Esophagus muscularis mucosa (tissue), 4 donors: ENCODE data around the gene TCAP. TPM values are rescaled to one million over a fixed set of nuclear protein-coding genes. Genes with fewer than 3 reads are reported as not detected.

Experiments used
- DNase-seq: peaks from one replicate; pipeline ENCODE4 v3.0.0-alpha.2; 2017; ENCODE audit errors: extremely low spot score
- H3K27ac ChIP-seq, 4 donors: fragments of 200-600 bp; sonication (generic); replicated peaks in 1 of 4; 1 replicate in 3 of 4; 2 replicates in 1 of 4; pipeline ENCODE4 v1.5.1; 2016 to 2019; ENCODE audit warnings: mild to moderate bottlenecking in 1 of 4
- H3K27me3 ChIP-seq, 4 donors: fragments of 200-600 bp; sonication (generic); one replicate each; pipeline versions ENCODE4 v1.5.1 to v1.6.0; 2016 to 2019
- H3K36me3 ChIP-seq, 4 donors: fragments of 200-600 bp; sonication (generic); one replicate each; pipeline ENCODE4 v1.5.1; 2016 to 2019
- H3K4me1 ChIP-seq, 4 donors: fragments of 200-600 bp; sonication (generic); one replicate each; pipeline ENCODE4 v1.5.1; 2016 to 2019
- H3K4me3 ChIP-seq, 4 donors: fragments of 200-600 bp; sonication (generic); 1 replicate in 2 of 4; 2 replicates in 2 of 4; pipeline ENCODE4 v1.5.1; 2016 to 2019; ENCODE audit warnings: mild to moderate bottlenecking in 4 of 4, moderate library complexity in 1 of 4
- H3K9me3 ChIP-seq, 4 donors: fragments of 200-600 bp; sonication (generic); 1 replicate in 3 of 4; 2 replicates in 1 of 4; pipeline ENCODE4 v1.5.1; 2016 to 2019
- CTCF ChIP-seq, 3 experiments: fragments of 200-600 bp in 2 of 3; fragments of 450-650 bp in 1 of 3; sonication (generic) in 2 of 3; IDR thresholded peaks; one replicate each; pipeline ENCODE4 v1.5.1; 2017 to 2019; ENCODE audit warnings: antibody characterized with exemption in 3 of 3, mild to moderate bottlenecking in 2 of 3, moderate library complexity in 1 of 3
- EP300 ChIP-seq: sonication (generic); formaldehyde crosslinking; IDR thresholded peaks from one replicate; pipeline ENCODE4 v1.6.1; 2017; ENCODE audit warnings: antibody characterized with exemption
- POLR2A ChIP-seq: fragments of 450-650 bp; IDR thresholded peaks from one replicate; pipeline ENCODE4 v1.6.1; 2017; ENCODE audit warnings: antibody characterized with exemption, moderate library complexity, mild to moderate bottlenecking, low read depth
- POLR2AphosphoS5 ChIP-seq, 2 donors: sonication (generic); formaldehyde crosslinking; IDR thresholded peaks; one replicate each; pipeline ENCODE4 v1.6.1; 2017; ENCODE audit warnings: antibody characterized with exemption in 2 of 2
- WGBS: methylation state at CpG from one replicate; pipeline ENCODE4 v1.1.5; 2018; 5-methylcytosine and 5-hydroxymethylcytosine counted together
- intact Hi-C: fragments of 100-400 bp; cut with DNase I; formaldehyde crosslinking; loops from one replicate; pipeline ENCODE4 v1.15.1; 2023
- total RNA-seq, 4 donors: library from RNA; depleted of rRNA; stranded (reverse); fragments of >200 nt; gene quantifications; one replicate each; pipeline versions ENCODE4 v1.1.0 to v1.2.1, GENCODE V29; 2016

TCAP gene
- total RNA-seq, 4 donors from 2014 or later, result 0.99 to 2.1 (median 1.3) TPM

- Histone ChIP-seq H3K9me3 (no peaks in the 10 kb centered on the region), H3K36me3 (no peaks in the 10 kb centered on the region), H3K27me3 (peaks cover 0 to 49% (median 2%) of the 10 kb centered on the region in 4 donors), H3K4me3 (peak overlapping the region; percentile 60 to 83 (median 67)), H3K27ac (peak overlapping the region; percentile 60 to 72 (median 65)), H3K4me1 (peaks cover 0 to 35% (median 28%) of the 10 kb centered on the region in 4 donors)
- TF ChIP-seq POLR2A (no peak), CTCF (IDR thresholded peaks at IDR 0.05) (no peak), POLR2AphosphoS5 (IDR thresholded peaks at IDR 0.05) (no peak), EP300 (no peak)
- DNase-seq, result no peak
- intact Hi-C loops, result no loop called here
- WGBS, result 5% methylated on average over 17 of the region's 33 CpGs
These were observed 46.8 kb upstream of the TCAP start for GRCh38 chr17:39618246-39618913.

- DNase-seq, result no peak
- Histone ChIP-seq H3K36me3 (no peaks in the 10 kb centered on the region), H3K9me3 (no peaks in the 10 kb centered on the region), H3K27ac (peak overlapping the region in 1 of 4 donors; percentile 63), H3K4me1 (peaks cover 0 to 40% (median 31%) of the 10 kb centered on the region in 4 donors), H3K27me3 (peaks cover 0 to 47% (median 2%) of the 10 kb centered on the region in 4 donors), H3K4me3 (peak overlapping the region in 2 of 4 donors; percentile 64 to 70)
- WGBS, result 71% methylated on average over 11 of the region's 13 CpGs
- intact Hi-C loops, result no loop called here
- no peak for TF ChIP-seq POLR2A
- TF ChIP-seq EP300, result no peak
- TF ChIP-seq POLR2AphosphoS5 (IDR thresholded peaks at IDR 0.05), result no peak
- TF ChIP-seq CTCF (IDR thresholded peaks at IDR 0.05), result no peak
These were observed 46.0 kb upstream of the TCAP start for GRCh38 chr17:39618956-39619785.

GRCh38 chr17:39619786-39620101 is 45.4 kb upstream of the TCAP start:
- H3K27ac ChIP-seq, result no peak overlapping the region
- DNase-seq, result no peak

More at GRCh38 chr17:39619786-39620101, 45.4 kb upstream of the TCAP start:
- H3K36me3 ChIP-seq, result no peaks in the 10 kb centered on the region
- whole genome bisulfite sequencing, result 56% methylated on average over 1 of the region's 1 CpG
- intact Hi-C loops, result loop anchor here (5.0 kb wide), 1 partner anchor 108 kb away; no protein-coding TSS in a partner anchor
- peaks cover 0 to 40% (median 31%) of the 10 kb centered on the region in 4 donors for H3K4me1 ChIP-seq
- H3K27me3 ChIP-seq, result peaks cover 0 to 47% (median 2%) of the 10 kb centered on the region in 4 donors
- no peaks in the 10 kb centered on the region for H3K9me3 ChIP-seq
- H3K4me3 ChIP-seq, result no peak overlapping the region
- TF ChIP-seq CTCF (IDR thresholded peaks at IDR 0.05) (no peak), POLR2AphosphoS5 (IDR thresholded peaks at IDR 0.05) (no peak), POLR2A (no peak), EP300 (no peak)
